Measurements from ENCODE around the gene METTL1. TPM values are rescaled to one million over a fixed set of nuclear protein-coding genes. Genes with fewer than 3 reads are reported as not detected.

Gene METTL1
- total and polyA plus RNA-seq, 2 experiments from 2014 or later = 8.6 to 31.1 TPM

DNA sequence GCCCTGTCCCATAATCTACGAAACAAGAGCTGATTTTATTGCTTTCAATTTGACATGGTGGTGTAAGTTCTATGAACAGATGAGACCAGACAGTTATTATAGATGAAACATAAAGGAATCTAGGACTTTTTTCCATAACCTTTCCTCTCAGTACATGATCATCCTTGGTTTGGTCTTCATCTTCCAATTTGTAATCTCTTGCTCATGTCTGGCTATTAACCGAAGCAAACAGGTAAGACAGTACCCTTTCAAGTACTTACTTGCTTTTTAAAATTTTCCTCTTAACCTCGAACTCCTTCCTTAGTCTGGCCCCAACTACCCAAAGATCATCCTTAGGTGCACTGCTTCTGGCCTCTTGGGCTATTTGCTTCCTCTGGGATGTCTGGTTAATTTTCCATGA is 25.9 kb downstream of the METTL1 start:
- TF ChIP-seq EZH2 (IDR thresholded peaks at IDR 0.05; ENCODE audit: borderline replicate concordance) = no peak
- TF ChIP-seq EZH2phosphoT487 (IDR thresholded peaks at IDR 0.05; ENCODE audit: low read depth, severe bottlenecking, unreplicated experiment) = no peak
- TF ChIP-seq, protein P1, sequence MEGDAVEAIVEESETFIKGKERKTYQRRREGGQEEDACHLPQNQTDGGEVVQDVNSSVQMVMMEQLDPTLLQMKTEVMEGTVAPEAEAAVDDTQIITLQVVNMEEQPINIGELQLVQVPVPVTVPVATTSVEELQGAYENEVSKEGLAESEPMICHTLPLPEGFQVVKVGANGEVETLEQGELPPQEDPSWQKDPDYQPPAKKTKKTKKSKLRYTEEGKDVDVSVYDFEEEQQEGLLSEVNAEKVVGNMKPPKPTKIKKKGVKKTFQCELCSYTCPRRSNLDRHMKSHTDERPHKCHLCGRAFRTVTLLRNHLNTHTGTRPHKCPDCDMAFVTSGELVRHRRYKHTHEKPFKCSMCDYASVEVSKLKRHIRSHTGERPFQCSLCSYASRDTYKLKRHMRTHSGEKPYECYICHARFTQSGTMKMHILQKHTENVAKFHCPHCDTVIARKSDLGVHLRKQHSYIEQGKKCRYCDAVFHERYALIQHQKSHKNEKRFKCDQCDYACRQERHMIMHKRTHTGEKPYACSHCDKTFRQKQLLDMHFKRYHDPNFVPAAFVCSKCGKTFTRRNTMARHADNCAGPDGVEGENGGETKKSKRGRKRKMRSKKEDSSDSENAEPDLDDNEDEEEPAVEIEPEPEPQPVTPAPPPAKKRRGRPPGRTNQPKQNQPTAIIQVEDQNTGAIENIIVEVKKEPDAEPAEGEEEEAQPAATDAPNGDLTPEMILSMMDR (IDR thresholded peaks at IDR 0.05; ENCODE audit: poor library complexity) = no peak
- Histone ChIP-seq H3K4me2 (peak overlapping the region; percentile 76), H3K4me1 (ENCODE audit: insufficient read depth) (peaks cover 10% of the 10 kb centered on the region), H3K27me3 (peaks cover 25% of the 10 kb centered on the region), H3K36me3 (replicated peaks; ENCODE audit: insufficient read depth, low read depth) (peaks cover 3% of the 10 kb centered on the region), H3K79me2 (peaks cover 27% of the 10 kb centered on the region), H3K9me3 (ENCODE audit: low read depth) (no peaks in the 10 kb centered on the region), H3K9me2 (replicated peaks; ENCODE audit: insufficient read depth) (no peaks in the 10 kb centered on the region), H2AFZ (no peak overlapping the region), H4K20me1 (ENCODE audit: insufficient read depth, poor library complexity, severe bottlenecking) (no peaks in the 10 kb centered on the region), H3K27ac (peak overlapping the region; percentile 97), H3K4me3 (no peak overlapping the region)
- 99% methylated on average over 3 of the region's 3 CpGs for WGBS (ENCODE audit: low lambda C conversion rate, missing lambda C conversion rate)
- DNase-seq (ENCODE audit: low spot score) = no peak

DNA sequence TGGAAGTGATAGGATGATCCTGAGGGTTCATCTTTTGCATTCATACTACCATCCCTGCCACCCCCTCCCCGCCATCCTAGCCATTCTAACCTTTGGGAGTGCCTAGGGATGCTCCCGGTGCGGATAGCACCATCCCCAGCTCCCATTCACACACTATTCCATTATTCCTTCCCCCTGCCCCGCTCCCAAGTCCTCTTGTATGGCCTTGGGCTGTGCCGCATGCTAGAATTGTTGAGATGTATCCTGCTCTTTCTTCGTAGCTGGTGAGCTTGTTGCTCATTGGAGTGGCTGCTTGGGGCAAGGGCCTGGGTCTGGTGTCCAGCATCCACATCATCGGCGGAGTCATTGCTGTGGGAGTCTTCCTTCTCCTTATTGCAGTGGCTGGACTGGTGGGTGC is 26.4 kb downstream of the METTL1 start:
- Histone ChIP-seq H3K36me3 (replicated peaks; ENCODE audit: insufficient read depth, low read depth) (peaks cover 3% of the 10 kb centered on the region), H3K4me3 (peak overlapping the region; percentile 58), H3K9me2 (replicated peaks; ENCODE audit: insufficient read depth) (no peaks in the 10 kb centered on the region), H3K4me2 (peak overlapping the region; percentile 76), H4K20me1 (ENCODE audit: insufficient read depth, poor library complexity, severe bottlenecking) (no peaks in the 10 kb centered on the region), H3K27me3 (peaks cover 30% of the 10 kb centered on the region), H3K79me2 (peaks cover 21% of the 10 kb centered on the region), H2AFZ (no peak overlapping the region), H3K9me3 (ENCODE audit: low read depth) (no peaks in the 10 kb centered on the region), H3K27ac (peak overlapping the region; percentile 97), H3K4me1 (ENCODE audit: insufficient read depth) (peaks cover 5% of the 10 kb centered on the region)
- DNase-seq (ENCODE audit: low spot score) = no peak
- 54% methylated on average over 8 of the region's 8 CpGs for WGBS (ENCODE audit: low lambda C conversion rate, missing lambda C conversion rate)
- TF ChIP-seq EZH2 (IDR thresholded peaks at IDR 0.05; ENCODE audit: borderline replicate concordance) = no peak
- no peak for TF ChIP-seq EZH2phosphoT487 (IDR thresholded peaks at IDR 0.05; ENCODE audit: low read depth, severe bottlenecking, unreplicated experiment)
- TF ChIP-seq, protein P1 (IDR thresholded peaks at IDR 0.05; ENCODE audit: poor library complexity) = no peak

DNA sequence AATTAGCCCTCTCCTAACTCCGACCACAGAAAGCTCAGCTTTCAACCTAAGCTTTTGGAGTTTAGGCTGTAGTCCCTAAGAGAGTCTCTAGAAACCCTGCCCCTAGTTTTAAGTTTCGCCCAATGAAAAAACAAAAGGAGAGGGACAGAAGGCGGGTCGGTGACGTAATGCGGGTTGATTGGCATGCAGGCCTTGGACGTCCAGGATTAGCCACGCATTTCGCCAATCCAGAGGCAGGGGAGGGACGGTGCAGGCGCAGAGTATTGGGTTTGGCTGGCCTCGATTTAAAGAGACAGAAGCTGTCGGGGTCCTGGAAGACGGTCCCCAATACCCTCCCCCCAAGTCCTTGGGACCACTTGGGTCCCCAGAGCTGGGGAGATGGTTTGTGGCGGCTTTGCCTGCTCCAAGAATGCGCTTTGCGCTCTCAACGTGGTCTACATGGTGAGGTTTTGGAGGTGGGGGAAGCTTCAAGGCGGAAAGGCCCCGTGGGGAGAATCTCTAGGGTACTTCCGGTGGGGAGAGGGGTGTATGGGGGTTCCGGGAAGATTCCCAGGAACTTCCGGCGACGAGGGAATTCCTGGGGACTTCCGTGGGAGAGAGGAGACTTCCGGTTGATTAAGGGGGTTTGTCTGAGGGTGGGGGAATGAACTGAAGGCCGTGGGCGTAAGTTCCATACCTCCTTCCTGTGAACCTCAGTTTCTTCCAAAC is 27.0 kb downstream of the METTL1 start, which contains the start of gene TSPAN31:
TSS of gene TSPAN31 (plus strand) at position 263 of the 708 bp plus-strand sequence. CDS start at position 379, 116 bp downstream.
- Histone ChIP-seq H3K27ac (peak within 1 kb of the TSS; percentile 97), H3K79me2 (peaks cover 16% of the 10 kb centered on the region), H3K36me3 (replicated peaks; ENCODE audit: insufficient read depth, low read depth) (peaks cover 3% of the 10 kb centered on the region), H3K9me3 (ENCODE audit: low read depth) (no peaks in the 10 kb centered on the region), H3K9me2 (replicated peaks; ENCODE audit: insufficient read depth) (no peaks in the 10 kb centered on the region), H3K4me3 (peak within 1 kb of the TSS; percentile 58), H4K20me1 (ENCODE audit: insufficient read depth, poor library complexity, severe bottlenecking) (no peaks in the 10 kb centered on the region), H3K4me2 (peak within 1 kb of the TSS; percentile 76), H3K4me1 (ENCODE audit: insufficient read depth) (peaks cover 4% of the 10 kb centered on the region), H3K27me3 (peaks cover 36% of the 10 kb centered on the region), H2AFZ (peak within 1 kb of the TSS; percentile 18)
- DNase-seq (ENCODE audit: low spot score) = peak; percentile 98
- 2% methylated on average over 24 of the region's 29 CpGs for WGBS (ENCODE audit: low lambda C conversion rate, missing lambda C conversion rate)
- TF ChIP-seq EZH2phosphoT487 (IDR thresholded peaks at IDR 0.05; ENCODE audit: low read depth, severe bottlenecking, unreplicated experiment) (no peak), EZH2 (IDR thresholded peaks at IDR 0.05; ENCODE audit: borderline replicate concordance) (no peak)
- TF ChIP-seq, protein P1 (IDR thresholded peaks at IDR 0.05; ENCODE audit: poor library complexity) = no peak

Data from hepatocyte (in vitro differentiated cells).